ENCODE measurements around the gene KLHL18.

DNA sequence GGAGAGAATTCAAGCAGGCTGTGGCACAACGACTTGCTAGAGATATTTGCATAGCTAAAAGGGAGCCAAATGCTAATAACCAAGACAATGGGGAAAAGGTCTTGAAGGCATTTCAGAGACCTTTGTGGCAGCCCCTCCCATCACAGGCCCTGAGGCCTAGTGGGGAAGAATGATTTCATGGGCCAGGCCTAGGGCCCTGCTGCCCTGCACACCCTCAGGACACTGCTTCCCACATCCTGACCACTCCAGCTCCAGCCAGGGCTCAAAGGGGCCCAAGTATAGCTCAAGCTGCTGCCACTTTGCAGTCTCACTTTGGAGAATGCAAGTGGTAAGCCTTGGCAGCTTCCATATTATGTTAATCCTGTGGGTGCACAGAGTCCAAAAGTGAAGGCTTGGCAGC lies 76.6 kb downstream of the KLHL18 start:
- TF ChIP-seq, protein P1, sequence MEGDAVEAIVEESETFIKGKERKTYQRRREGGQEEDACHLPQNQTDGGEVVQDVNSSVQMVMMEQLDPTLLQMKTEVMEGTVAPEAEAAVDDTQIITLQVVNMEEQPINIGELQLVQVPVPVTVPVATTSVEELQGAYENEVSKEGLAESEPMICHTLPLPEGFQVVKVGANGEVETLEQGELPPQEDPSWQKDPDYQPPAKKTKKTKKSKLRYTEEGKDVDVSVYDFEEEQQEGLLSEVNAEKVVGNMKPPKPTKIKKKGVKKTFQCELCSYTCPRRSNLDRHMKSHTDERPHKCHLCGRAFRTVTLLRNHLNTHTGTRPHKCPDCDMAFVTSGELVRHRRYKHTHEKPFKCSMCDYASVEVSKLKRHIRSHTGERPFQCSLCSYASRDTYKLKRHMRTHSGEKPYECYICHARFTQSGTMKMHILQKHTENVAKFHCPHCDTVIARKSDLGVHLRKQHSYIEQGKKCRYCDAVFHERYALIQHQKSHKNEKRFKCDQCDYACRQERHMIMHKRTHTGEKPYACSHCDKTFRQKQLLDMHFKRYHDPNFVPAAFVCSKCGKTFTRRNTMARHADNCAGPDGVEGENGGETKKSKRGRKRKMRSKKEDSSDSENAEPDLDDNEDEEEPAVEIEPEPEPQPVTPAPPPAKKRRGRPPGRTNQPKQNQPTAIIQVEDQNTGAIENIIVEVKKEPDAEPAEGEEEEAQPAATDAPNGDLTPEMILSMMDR (IDR thresholded peaks at IDR 0.05; ENCODE audit: low read depth, low read length, missing input control) = no peak
- TF ChIP-seq YY1 (IDR thresholded peaks at IDR 0.05) = no peak
- no peak for TF ChIP-seq SP1 (IDR thresholded peaks at IDR 0.05)

Data from liver (tissue), 3 donors.